ENCODE results near the gene SNX9. TPM values are rescaled to one million over a fixed set of nuclear protein-coding genes. Genes with fewer than 3 reads are reported as not detected.

Gene SNX9
- total RNA-seq, 1 experiment from 2014 or later = 33.1 TPM

DNA sequence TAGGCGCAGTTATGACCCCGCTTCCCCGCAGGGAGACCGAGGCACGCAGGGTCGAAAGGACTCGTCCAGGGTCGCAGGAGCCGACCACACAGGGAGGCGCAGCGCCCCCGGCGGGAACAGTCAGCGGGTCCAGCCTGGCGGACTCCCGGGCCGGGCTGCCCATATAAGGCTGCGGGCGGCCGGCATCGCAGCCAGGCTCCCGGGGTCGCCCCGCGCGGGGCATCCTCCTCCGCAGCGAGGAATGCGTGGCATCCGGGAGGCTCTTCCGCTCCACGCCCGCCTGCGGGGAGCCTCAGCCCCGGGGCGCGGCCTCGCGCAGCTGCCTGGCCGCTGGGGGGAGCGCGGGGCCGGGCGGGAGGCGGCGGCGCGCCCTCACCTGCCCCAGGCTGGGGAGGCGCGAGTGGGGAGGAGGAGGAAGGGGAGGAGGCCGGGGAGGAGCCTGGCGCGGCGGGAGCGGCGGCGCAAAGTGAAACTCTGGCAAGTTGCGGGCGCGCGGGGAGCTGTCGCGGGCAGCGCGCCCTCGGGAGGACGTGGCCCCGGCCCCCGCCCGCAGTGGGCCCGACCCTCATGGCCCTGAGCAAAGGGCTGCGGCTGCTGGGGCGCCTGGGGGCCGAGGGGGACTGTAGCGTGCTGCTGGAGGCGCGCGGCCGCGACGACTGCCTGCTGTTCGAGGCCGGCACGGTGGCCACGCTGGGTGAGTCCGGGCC, 158.5 kb downstream of the SNX9 start, which contains the start of gene SYNJ2:
TSS of gene SYNJ2 (plus strand) at position 469 of the 707 bp plus-strand sequence. CDS start at position 568, 99 bp downstream.
- H3K4me1 Mint-ChIP-seq (ENCODE audit: insufficient read depth, unreplicated experiment) = no peaks in the 10 kb centered on the region
- peak within 1 kb of the TSS; percentile 11 for H3K27ac Mint-ChIP-seq (ENCODE audit: low read depth, unreplicated experiment)
- POLR2A ChIA-PET = interaction anchor here (0.8 to 1.1 kb wide), 3 partner anchors 13 to 76 kb away, joined by 3 to 4 read pairs (median 3); no protein-coding TSS in a partner anchor
- CTCF ChIA-PET = interaction anchor here (0.6 to 4.3 kb wide), 3 partner anchors 59 to 91 kb away, joined by 3 to 18 read pairs (median 3); no protein-coding TSS in a partner anchor
- H3K27me3 Mint-ChIP-seq (ENCODE audit: insufficient read depth, unreplicated experiment) = no peaks in the 10 kb centered on the region
- H3K9me3 Mint-ChIP-seq (ENCODE audit: unreplicated experiment) = no peaks in the 10 kb centered on the region
- intact Hi-C loops (cut with micrococcal nuclease) = loop anchor here (1.0 to 5.0 kb wide), 2 partner anchors 91 to 161 kb away; no protein-coding TSS in a partner anchor
- no TSS peak for BruUV-seq (replicated peaks)
- TF ChIP-seq, protein P1, sequence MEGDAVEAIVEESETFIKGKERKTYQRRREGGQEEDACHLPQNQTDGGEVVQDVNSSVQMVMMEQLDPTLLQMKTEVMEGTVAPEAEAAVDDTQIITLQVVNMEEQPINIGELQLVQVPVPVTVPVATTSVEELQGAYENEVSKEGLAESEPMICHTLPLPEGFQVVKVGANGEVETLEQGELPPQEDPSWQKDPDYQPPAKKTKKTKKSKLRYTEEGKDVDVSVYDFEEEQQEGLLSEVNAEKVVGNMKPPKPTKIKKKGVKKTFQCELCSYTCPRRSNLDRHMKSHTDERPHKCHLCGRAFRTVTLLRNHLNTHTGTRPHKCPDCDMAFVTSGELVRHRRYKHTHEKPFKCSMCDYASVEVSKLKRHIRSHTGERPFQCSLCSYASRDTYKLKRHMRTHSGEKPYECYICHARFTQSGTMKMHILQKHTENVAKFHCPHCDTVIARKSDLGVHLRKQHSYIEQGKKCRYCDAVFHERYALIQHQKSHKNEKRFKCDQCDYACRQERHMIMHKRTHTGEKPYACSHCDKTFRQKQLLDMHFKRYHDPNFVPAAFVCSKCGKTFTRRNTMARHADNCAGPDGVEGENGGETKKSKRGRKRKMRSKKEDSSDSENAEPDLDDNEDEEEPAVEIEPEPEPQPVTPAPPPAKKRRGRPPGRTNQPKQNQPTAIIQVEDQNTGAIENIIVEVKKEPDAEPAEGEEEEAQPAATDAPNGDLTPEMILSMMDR (IDR thresholded peaks at IDR 0.05; ENCODE audit: unreplicated experiment) = peak; percentile 32
- H3K4me3 Mint-ChIP-seq (ENCODE audit: unreplicated experiment) = peak within 1 kb of the TSS; percentile 72
- no peaks in the 10 kb centered on the region for H3K36me3 Mint-ChIP-seq (ENCODE audit: insufficient read depth, unreplicated experiment)
- peak; percentile 72 for DNase-seq (ENCODE audit: unreplicated experiment)

DNA sequence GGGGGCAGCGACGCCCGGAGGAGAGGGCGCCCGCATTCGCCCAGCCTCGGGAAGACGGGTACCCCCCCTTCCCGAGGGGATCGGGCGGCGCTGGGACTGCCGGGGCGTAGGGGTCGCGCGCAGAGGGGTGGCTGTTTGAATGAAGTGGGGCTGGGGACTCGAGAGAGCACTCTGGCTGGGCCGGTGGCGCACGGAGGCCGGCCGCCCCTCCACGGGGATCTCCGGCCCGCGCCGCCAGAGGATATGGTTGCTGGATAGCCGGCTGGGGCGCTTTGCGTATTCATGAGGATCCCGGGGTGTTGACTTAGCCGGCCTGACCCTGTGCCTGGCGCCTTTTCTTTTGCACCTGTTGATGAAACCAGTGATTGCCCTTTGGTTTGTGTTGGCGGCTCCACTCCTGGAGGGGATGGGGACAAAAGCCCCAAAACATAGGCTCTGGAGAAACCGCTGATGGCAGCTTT, 159.1 kb downstream of the SNX9 start:
- Mint-ChIP-seq H3K4me3 (ENCODE audit: unreplicated experiment) (peak overlapping the region; percentile 72), H3K9me3 (ENCODE audit: unreplicated experiment) (no peaks in the 10 kb centered on the region), H3K27ac (ENCODE audit: low read depth, unreplicated experiment) (no peak overlapping the region), H3K4me1 (ENCODE audit: insufficient read depth, unreplicated experiment) (no peaks in the 10 kb centered on the region), H3K36me3 (ENCODE audit: insufficient read depth, unreplicated experiment) (no peaks in the 10 kb centered on the region), H3K27me3 (ENCODE audit: insufficient read depth, unreplicated experiment) (no peaks in the 10 kb centered on the region)
- intact Hi-C loops (cut with micrococcal nuclease) = loop anchor here (5.0 kb wide), 1 partner anchor 160 kb away; no protein-coding TSS in a partner anchor
- POLR2A ChIA-PET = interaction anchor here (1.0 to 1.2 kb wide), 3 partner anchors 12 to 90 kb away, joined by 3 to 5 read pairs (median 4); no protein-coding TSS in a partner anchor
- TF ChIP-seq, protein P1 (IDR thresholded peaks at IDR 0.05; ENCODE audit: unreplicated experiment) = no peak
- CTCF ChIA-PET = interaction anchor here (0.5 to 4.3 kb wide), 3 partner anchors 59 to 189 kb away, joined by 3 to 18 read pairs (median 3); no protein-coding TSS in a partner anchor
- no TSS peak for BruUV-seq (replicated peaks)
- peak; percentile 40 for DNase-seq (ENCODE audit: unreplicated experiment)

- peak overlapping the region; percentile 72 for H3K4me3 Mint-ChIP-seq (ENCODE audit: unreplicated experiment)
- TF ChIP-seq, protein P1 (IDR thresholded peaks at IDR 0.05; ENCODE audit: unreplicated experiment) = peak; percentile 15
- no peaks in the 10 kb centered on the region for H3K4me1 Mint-ChIP-seq (ENCODE audit: insufficient read depth, unreplicated experiment)
- no peaks in the 10 kb centered on the region for H3K27me3 Mint-ChIP-seq (ENCODE audit: insufficient read depth, unreplicated experiment)
- no peak overlapping the region for H3K27ac Mint-ChIP-seq (ENCODE audit: low read depth, unreplicated experiment)
- H3K36me3 Mint-ChIP-seq (ENCODE audit: insufficient read depth, unreplicated experiment) = no peaks in the 10 kb centered on the region
- ChIA-PET POLR2A (interaction anchor here (0.6 to 1.3 kb wide), 6 partner anchors 57 to 91 kb away, joined by 3 to 5 read pairs (median 4); no protein-coding TSS in a partner anchor), CTCF (interaction anchor here (0.5 to 4.3 kb wide), 5 partner anchors 58 to 335 kb away, joined by 3 to 18 read pairs (median 3); no protein-coding TSS in a partner anchor)
- peak; percentile 20 for DNase-seq (ENCODE audit: unreplicated experiment)
- H3K9me3 Mint-ChIP-seq (ENCODE audit: unreplicated experiment) = no peaks in the 10 kb centered on the region
- no TSS peak for BruUV-seq (replicated peaks)
- intact Hi-C loops (cut with micrococcal nuclease) = loop anchor here (5.0 kb wide), 1 partner anchor 160 kb away; no protein-coding TSS in a partner anchor
Observed at GRCh38 chr6:157982563-157983405, 159.7 kb downstream of the SNX9 start.

All from MCF 10A (cell line).